H1 (cell line): ENCODE results near the gene VPS13D. TPM values are rescaled to one million over a fixed set of nuclear protein-coding genes. Genes with fewer than 3 reads are reported as not detected.

Experiments used
- CTCF ChIA-PET: fragments of 300-600 bp; sonication (Branson Sonifier 250); formaldehyde crosslinking; loops from one replicate; lab custom pipeline; 2021; ENCODE audit not compliant: partially characterized antibody; lab: Charles Lee
- POLR2A ChIA-PET: fragments of 300-600 bp; sonication (Branson Sonifier 250); formaldehyde crosslinking; loops from one replicate; lab custom pipeline; 2021; ENCODE audit warnings: inconsistent platforms; ENCODE audit not compliant: partially characterized antibody; lab: Charles Lee
- DNase-seq, 2 experiments: peaks; one replicate each; pipeline versions ENCODE4 v3.0.0 to v3.0.0-alpha.2; 2010 to 2022; ENCODE audit warnings: low spot score in 2 of 2, low read depth in 1 of 2, mixed read lengths in 1 of 2
- FAIRE-seq: peaks from 2 replicates; lab custom pipeline; 2011; peaks lifted over from hg19 to GRCh38; lab: Jason Lieb, UNC
- H2AFZ ChIP-seq: 2 replicates; pipeline ENCODE4 v1.8.1; 2012; ENCODE audit warnings: low read length, inconsistent platforms
- H2AK5ac ChIP-seq: 2 replicates; pipeline ENCODE4 v1.6.1; 2013; ENCODE audit warnings: low read depth, low read length
- H2BK120ac ChIP-seq: replicated peaks from 2 replicates; pipeline ENCODE3; 2013; ENCODE audit warnings: low read depth, low read length, inconsistent platforms
- H2BK12ac ChIP-seq: 2 replicates; pipeline ENCODE4 v1.6.1; 2013; ENCODE audit warnings: low read depth, low read length
- H2BK15ac ChIP-seq: 2 replicates; pipeline ENCODE4 v1.6.1; 2013; ENCODE audit warnings: low read length
- H2BK20ac ChIP-seq: 2 replicates; pipeline ENCODE4 v1.6.1; 2013; ENCODE audit warnings: low read length
- H2BK5ac ChIP-seq: 2 replicates; pipeline ENCODE4 v1.6.1; 2013; ENCODE audit warnings: low read depth, low read length
- H3K14ac ChIP-seq: 2 replicates; pipeline ENCODE4 v1.6.1; 2013; ENCODE audit warnings: inconsistent platforms; ENCODE audit not compliant: insufficient read length
- H3K18ac ChIP-seq: 2 replicates; pipeline ENCODE4 v1.6.1; 2013; ENCODE audit warnings: low read length; ENCODE audit errors: extremely low read depth
- H3K23ac ChIP-seq: 2 replicates; pipeline ENCODE4 v1.6.1; 2013; ENCODE audit warnings: inconsistent platforms; ENCODE audit not compliant: insufficient read length
- H3K23me2 ChIP-seq: 2 replicates; pipeline ENCODE4 v1.6.1; 2013; ENCODE audit warnings: low read depth, low read length
- H3K27ac ChIP-seq: 2 replicates; pipeline ENCODE4 v1.6.1; 2011; ENCODE audit warnings: low read depth, low read length, inconsistent platforms
- H3K27me3 ChIP-seq, 4 experiments: replicated peaks in 1 of 4; 1 replicate in 1 of 4; 2 replicates in 3 of 4; pipeline versions ENCODE4 v1.6.1 to v1.8.1; 2011 to 2013; ENCODE audit warnings: low read length in 3 of 4, mild to moderate bottlenecking in 3 of 4, inconsistent platforms in 2 of 4, mixed read lengths in 2 of 4, moderate library complexity in 1 of 4; ENCODE audit not compliant: control insufficient read depth in 3 of 4, insufficient read depth in 3 of 4; ENCODE audit errors: extremely low read depth in 1 of 4
- H3K36me3 ChIP-seq, 4 experiments: 2 replicates each; pipeline versions ENCODE4 v1.6.1 to v1.8.1; 2011 to 2013; ENCODE audit warnings: mild to moderate bottlenecking in 4 of 4, low read length in 3 of 4, moderate library complexity in 2 of 4, control low read depth in 1 of 4, inconsistent platforms in 1 of 4; ENCODE audit not compliant: insufficient read depth in 4 of 4, control insufficient read depth in 2 of 4
- H3K4ac ChIP-seq: replicated peaks from 2 replicates; pipeline ENCODE3; 2013; ENCODE audit warnings: low read length, low read depth, mixed read lengths, inconsistent platforms; ENCODE audit not compliant: insufficient read length
- H3K4me1 ChIP-seq, 4 experiments: replicated peaks in 1 of 4; 1 replicate in 1 of 4; 2 replicates in 3 of 4; pipeline versions ENCODE4 v1.6.1 to v1.8.1; 2011 to 2013; ENCODE audit warnings: low read length in 3 of 4, inconsistent platforms in 2 of 4, mixed read lengths in 1 of 4; ENCODE audit not compliant: insufficient read depth in 4 of 4, control insufficient read depth in 3 of 4
- H3K4me2 ChIP-seq, 2 experiments: 2 replicates each; pipeline versions ENCODE4 v1.6.1 to v1.8.1; 2011 to 2013; ENCODE audit warnings: low read depth in 2 of 2, low read length in 2 of 2, control low read depth in 1 of 2, inconsistent platforms in 1 of 2, mild to moderate bottlenecking in 1 of 2; ENCODE audit not compliant: insufficient read depth in 1 of 2
- H3K4me3 ChIP-seq, 4 experiments: fragments of 200-600, 300-600 bp in 1 of 4; sonication (generic), shearing (Covaris generic), sonication (Bioruptor Twin) in 1 of 4; 2 replicates each; pipeline versions ENCODE4 v1.5.1 to v1.8.1; 2011 to 2016; ENCODE audit warnings: low read length in 4 of 4, low read depth in 3 of 4, control low read depth in 2 of 4, inconsistent platforms in 2 of 4, mild to moderate bottlenecking in 2 of 4, mixed read lengths in 1 of 4, moderate library complexity in 1 of 4; ENCODE audit not compliant: insufficient read depth in 2 of 4; ENCODE audit errors: extremely low read depth in 1 of 4
- H3K56ac ChIP-seq: replicated peaks from 2 replicates; pipeline ENCODE3; 2013; ENCODE audit warnings: low read depth, mild to moderate bottlenecking, mixed read lengths, low read length, inconsistent platforms; ENCODE audit not compliant: insufficient read length
- H3K79me1 ChIP-seq: 2 replicates; pipeline ENCODE4 v1.6.1; 2013; ENCODE audit warnings: low read depth, low read length, control low read depth
- H3K79me2 ChIP-seq, 2 experiments: 2 replicates each; pipeline versions ENCODE4 v1.6.1 to v1.8.1; 2012 to 2013; ENCODE audit warnings: low read length in 2 of 2, mild to moderate bottlenecking in 2 of 2, inconsistent platforms in 1 of 2; ENCODE audit not compliant: insufficient read depth in 2 of 2, control insufficient read depth in 1 of 2
- H3K9ac ChIP-seq, 4 experiments: replicated peaks in 1 of 4; 1 replicate in 1 of 4; 2 replicates in 3 of 4; pipeline versions ENCODE4 v1.6.1 to v1.8.1; 2011 to 2013; ENCODE audit warnings: low read depth in 3 of 4, low read length in 3 of 4, control low read depth in 2 of 4, mild to moderate bottlenecking in 2 of 4, moderate library complexity in 2 of 4, inconsistent platforms in 1 of 4; ENCODE audit errors: extremely low read depth in 1 of 4
- H3K9me3 ChIP-seq, 2 experiments: 2 replicates each; pipeline versions ENCODE4 v1.6.1 to v1.8.1; 2012 to 2013; ENCODE audit warnings: mild to moderate bottlenecking in 2 of 2, moderate library complexity in 2 of 2, control low read depth in 1 of 2, inconsistent platforms in 1 of 2, low read depth in 1 of 2, low read length in 1 of 2, mixed read lengths in 1 of 2; ENCODE audit not compliant: insufficient read depth in 2 of 2
- H4K20me1 ChIP-seq, 2 experiments: replicated peaks in 1 of 2; 2 replicates each; pipeline versions ENCODE3 to v1.8.1; 2011 to 2013; ENCODE audit warnings: inconsistent platforms in 2 of 2, low read length in 2 of 2, mild to moderate bottlenecking in 1 of 2; ENCODE audit not compliant: insufficient read depth in 2 of 2, control insufficient read depth in 1 of 2
- H4K5ac ChIP-seq: 2 replicates; pipeline ENCODE4 v1.6.1; 2013; ENCODE audit warnings: low read length, low read depth, mixed read lengths, inconsistent platforms; ENCODE audit not compliant: insufficient read length
- H4K8ac ChIP-seq: 2 replicates; pipeline ENCODE4 v1.8.0; 2013; ENCODE audit warnings: mild to moderate bottlenecking, moderate library complexity, low read length, inconsistent platforms; ENCODE audit not compliant: insufficient read depth; ENCODE audit errors: extremely low read depth
- H4K91ac ChIP-seq: replicated peaks from 2 replicates; pipeline ENCODE3; 2013; ENCODE audit warnings: low read length, mixed read lengths, inconsistent platforms; ENCODE audit not compliant: insufficient read length
- BCL11A ChIP-seq, 2 experiments: IDR thresholded peaks; one replicate each; pipeline ENCODE4 v1.6.1; 2011; ENCODE audit warnings: low read depth in 2 of 2, low read length in 2 of 2, mild to moderate bottlenecking in 2 of 2
- GTF2F1 ChIP-seq: IDR thresholded peaks from 2 replicates; pipeline ENCODE4 v1.6.1; 2012; ENCODE audit warnings: low read depth, low read length, improper control_type of control experiment, borderline replicate concordance
- KDM4A ChIP-seq: IDR thresholded peaks from one replicate; pipeline ENCODE4 v1.7.1; 2012; ENCODE audit warnings: low read depth, mild to moderate bottlenecking, moderate library complexity, low read length, inconsistent platforms; ENCODE audit not compliant: severe bottlenecking
- PHF8 ChIP-seq: fragments of 200-600 bp; sonication (generic); conservative IDR thresholded peaks from 2 replicates; pipeline ENCODE4 v1.7.1; 2012; ENCODE audit warnings: low read depth, mild to moderate bottlenecking, inconsistent platforms, low read length, moderate library complexity
- RBBP5 ChIP-seq: IDR thresholded peaks from 2 replicates; pipeline ENCODE4 v1.7.1; 2012; ENCODE audit warnings: low read depth, mild to moderate bottlenecking, inconsistent platforms, low read length, moderate library complexity, borderline replicate concordance
- WGBS, 2 experiments: shearing (Covaris generic) in 1 of 2; methylation state at CpG; one replicate each; pipeline versions ENCODE4 v1.1.6 to v1.1.7; 2013 to 2015; ENCODE audit warnings: low lambda C conversion rate in 2 of 2, mixed read lengths in 2 of 2, inconsistent platforms in 1 of 2, low coverage in 1 of 2, missing lambda C conversion rate in 1 of 2; ENCODE audit not compliant: insufficient replicate concordance in 2 of 2, insufficient coverage in 1 of 2, insufficient read length in 1 of 2; ENCODE audit errors: extremely low coverage in 1 of 2, missing lambda C conversion rate in 1 of 2; 5-methylcytosine and 5-hydroxymethylcytosine counted together
- polyA plus RNA-seq, 7 experiments: library from polyadenylated mRNA; depleted of rRNA in 3 of 7; stranded (reverse) in 5 of 7; unstranded in 2 of 7; fragments of >200 nt in 5 of 7; fragments of 200-250 nt in 2 of 7; gene quantifications; 1 replicate in 5 of 7; 2 replicates in 1 of 7; 4 replicates in 1 of 7; pipeline versions ENCODE4 v1.2.1 to v1.2.3, GENCODE V29; 2011 to 2013; ENCODE audit warnings: missing spikeins in 2 of 7, mixed read lengths in 2 of 7
- total RNA-seq: library from RNA; stranded (reverse); fragmentation: NEBNext Ultra II Directional; extraction: Animal tissue kit (Norgen Biotek cat#: 25700); gene quantifications from 2 replicates; pipeline ENCODE4 v1.2.1, GENCODE V29; 2021

VPS13D gene
- total and polyA plus RNA-seq, 2 of the 8 experiments (the other 6 are each of a cell fraction or from before 2014, with no cell fraction given): 10.9 to 31.2 TPM

- Histone ChIP-seq H3K79me1 (no peaks in the 10 kb centered on the region), H2BK20ac (no peak overlapping the region), H3K36me3 (peaks cover 2 to 28% (median 11%) of the 10 kb centered on the region in 4 experiments; a peak in 5 of 8 replicates), H2BK15ac (no peak overlapping the region), H4K8ac (no peak overlapping the region), H3K9ac (no peak overlapping the region), H3K9me3 (peaks cover 7 to 8% of the 10 kb centered on the region in 2 experiments; a peak in 2 of 4 replicates), H4K20me1 (no peaks in the 10 kb centered on the region), H4K5ac (no peak overlapping the region), H2AK5ac (no peak overlapping the region), H2BK120ac (no peak overlapping the region), H3K23me2 (no peaks in the 10 kb centered on the region), H3K4me3 (no peak overlapping the region), H3K14ac (no peak overlapping the region), H3K4me2 (no peak overlapping the region), H3K4ac (no peak overlapping the region), H3K79me2 (no peaks in the 10 kb centered on the region), H3K23ac (no peak overlapping the region), H3K18ac (no peak overlapping the region), H3K56ac (no peak overlapping the region), H3K27me3 (no peaks in the 10 kb centered on the region), H2BK12ac (no peak overlapping the region), H3K27ac (no peak overlapping the region), H4K91ac (no peak overlapping the region), H3K4me1 (no peaks in the 10 kb centered on the region), H2AFZ (no peak overlapping the region), H2BK5ac (no peak overlapping the region)
- FAIRE-seq: no peak
- TF ChIP-seq KDM4A (no peak), GTF2F1 (no peak), BCL11A (IDR thresholded peaks at IDR 0.05; ENCODE audit: low read depth in 2 of 2, low read length in 2 of 2) (no peak), RBBP5 (no peak), PHF8 (no peak)
- POLR2A ChIA-PET: no interaction called here
- WGBS, 2 experiments: 87% methylated on average over 8 of the region's 8 CpGs; no CpG with 5 or more reads in 1 of the 2 experiments
- no peak for DNase-seq
- CTCF ChIA-PET: interaction anchor here (0.7 to 2.7 kb wide), 10 partner anchors 10 to 184 kb away, joined by 3 to 15 read pairs (median 4); no protein-coding TSS in a partner anchor
Measured at GRCh38 chr1:12406211-12407021, 176.6 kb downstream of the VPS13D start.
